Ishikawa (cell line): ENCODE data around the gene KCNN2.

Source experiments
- CEBPB ChIP-seq: IDR thresholded peaks from 2 replicates; pipeline ENCODE4 v1.6.1; 2012
- CREB1 ChIP-seq: IDR thresholded peaks from 2 replicates; pipeline ENCODE4 v1.6.1; 2012; ENCODE audit warnings: low read depth
- EGR1 ChIP-seq: IDR thresholded peaks from 2 replicates; pipeline ENCODE4 v1.6.1; 2012
- EP300 ChIP-seq: IDR thresholded peaks from 2 replicates; pipeline ENCODE4 v1.6.1; 2012; ENCODE audit warnings: borderline replicate concordance
- FOXM1 ChIP-seq: IDR thresholded peaks from 2 replicates; pipeline ENCODE4 v1.6.1; 2012; ENCODE audit warnings: low read depth, borderline replicate concordance
- MAX ChIP-seq: IDR thresholded peaks from 2 replicates; pipeline ENCODE4 v1.6.1; 2012
- NFIC ChIP-seq: IDR thresholded peaks from 2 replicates; pipeline ENCODE4 v1.6.1; 2012
- TAF1 ChIP-seq: IDR thresholded peaks from 2 replicates; pipeline ENCODE4 v1.6.1; 2012; ENCODE audit warnings: low read depth, mild to moderate bottlenecking
- TCF12 ChIP-seq: IDR thresholded peaks from 2 replicates; pipeline ENCODE4 v1.6.1; 2012; ENCODE audit warnings: low read depth
- TEAD4 ChIP-seq: IDR thresholded peaks from 2 replicates; pipeline ENCODE4 v1.6.1; 2012
- USF1 ChIP-seq: IDR thresholded peaks from 2 replicates; pipeline ENCODE4 v1.6.1; 2012
- YY1 ChIP-seq: IDR thresholded peaks from 2 replicates; pipeline ENCODE4 v1.6.1; 2012; ENCODE audit warnings: low read depth
- ZBTB7A ChIP-seq: IDR thresholded peaks from 2 replicates; pipeline ENCODE4 v1.6.1; 2012; ENCODE audit warnings: low read depth

GRCh38 chr5:114393159-114393558 lies 31.3 kb downstream of the KCNN2 start:
- TF ChIP-seq FOXM1 (no peak), EGR1 (no peak), TEAD4 (no peak), ZBTB7A (no peak), MAX (no peak), CEBPB (no peak), NFIC (no peak), EP300 (no peak), USF1 (no peak), CREB1 (no peak), TCF12 (no peak), TAF1 (no peak), YY1 (no peak)
